Mesenchymal stem cell (in vitro differentiated cells and primary cell): ENCODE results near the gene KCTD5.

ENCODE experiments used
- DNase-seq: peaks from one replicate; pipeline ENCODE4 v3.0.0-alpha.2; 2013
- H2AFZ ChIP-seq: one replicate; pipeline ENCODE4 v1.6.1; 2013; ENCODE audit warnings: low read depth, mild to moderate bottlenecking, control low read depth, inconsistent platforms, low read length, moderate library complexity
- H2AK5ac ChIP-seq: 2 replicates; pipeline ENCODE4 v1.6.1; 2013; ENCODE audit warnings: low read length, moderate library complexity, mild to moderate bottlenecking, inconsistent platforms; ENCODE audit not compliant: severe bottlenecking
- H2BK120ac ChIP-seq: one replicate; pipeline ENCODE4 v1.6.1; 2013; ENCODE audit warnings: low read depth, mild to moderate bottlenecking, inconsistent platforms, low read length, moderate library complexity
- H2BK12ac ChIP-seq, 2 experiments: one replicate each; pipeline ENCODE4 v1.6.1; 2013; ENCODE audit warnings: inconsistent platforms in 2 of 2, low read length in 2 of 2, mild to moderate bottlenecking in 2 of 2, moderate library complexity in 2 of 2, control low read depth in 1 of 2
- H2BK15ac ChIP-seq: one replicate; pipeline ENCODE4 v1.6.1; 2013; ENCODE audit warnings: mild to moderate bottlenecking, low read depth, inconsistent platforms; ENCODE audit not compliant: poor library complexity, severe bottlenecking
- H2BK5ac ChIP-seq: 2 replicates; pipeline ENCODE4 v1.6.1; 2013; ENCODE audit warnings: low read depth, mild to moderate bottlenecking, low read length, control low read depth, inconsistent platforms; ENCODE audit not compliant: poor library complexity, severe bottlenecking
- H3K14ac ChIP-seq, 2 experiments: one replicate each; pipeline ENCODE4 v1.6.1; 2013; ENCODE audit warnings: inconsistent platforms in 2 of 2, low read length in 2 of 2, control low read depth in 1 of 2, mild to moderate bottlenecking in 1 of 2, moderate library complexity in 1 of 2
- H3K18ac ChIP-seq, 2 experiments: one replicate each; pipeline ENCODE4 v1.6.1; 2013; ENCODE audit warnings: inconsistent platforms in 2 of 2, low read length in 2 of 2, control low read depth in 1 of 2, low read depth in 1 of 2, mild to moderate bottlenecking in 1 of 2
- H3K23ac ChIP-seq, 2 experiments: one replicate each; pipeline ENCODE4 v1.6.1; 2013; ENCODE audit warnings: inconsistent platforms in 2 of 2, low read length in 2 of 2, mild to moderate bottlenecking in 2 of 2, moderate library complexity in 2 of 2, control low read depth in 1 of 2
- H3K27ac ChIP-seq: 2 replicates; pipeline ENCODE4 v1.5.1; 2013; ENCODE audit warnings: mild to moderate bottlenecking, moderate library complexity, low read length, control low read depth, inconsistent platforms; ENCODE audit not compliant: poor library complexity, severe bottlenecking
- H3K27me3 ChIP-seq, 2 experiments: 2 replicates each; pipeline versions ENCODE4 v1.6.1 to v1.7.0; 2013; ENCODE audit warnings: low read length in 2 of 2, mild to moderate bottlenecking in 2 of 2, moderate library complexity in 2 of 2, control low read depth in 1 of 2, inconsistent platforms in 1 of 2; ENCODE audit not compliant: control insufficient read depth in 1 of 2, insufficient read depth in 1 of 2
- H3K36me3 ChIP-seq, 2 experiments: 2 replicates each; pipeline versions ENCODE4 v1.6.1 to v1.7.0; 2013; ENCODE audit warnings: low read length in 2 of 2, control low read depth in 1 of 2, inconsistent platforms in 1 of 2, low read depth in 1 of 2, mild to moderate bottlenecking in 1 of 2; ENCODE audit not compliant: insufficient read depth in 2 of 2, control insufficient read depth in 1 of 2
- H3K4ac ChIP-seq, 2 experiments: one replicate each; pipeline ENCODE4 v1.6.1; 2013; ENCODE audit warnings: inconsistent platforms in 2 of 2, low read length in 2 of 2, mild to moderate bottlenecking in 2 of 2, moderate library complexity in 2 of 2, control low read depth in 1 of 2, low read depth in 1 of 2
- H3K4me1 ChIP-seq: 2 replicates; pipeline ENCODE4 v1.6.1; 2013; ENCODE audit warnings: low read depth, low read length, control low read depth; ENCODE audit not compliant: control insufficient read depth, insufficient read depth
- H3K4me2 ChIP-seq: 2 replicates; pipeline ENCODE4 v1.6.1; 2013; ENCODE audit warnings: low read length, mild to moderate bottlenecking, inconsistent platforms; ENCODE audit not compliant: poor library complexity, severe bottlenecking
- H3K4me3 ChIP-seq, 2 experiments: 2 replicates each; pipeline versions ENCODE4 v1.5.1 to v1.7.0; 2013; ENCODE audit warnings: low read length in 2 of 2, mild to moderate bottlenecking in 2 of 2, control low read depth in 1 of 2, low read depth in 1 of 2; ENCODE audit not compliant: insufficient read depth in 1 of 2
- H3K79me1 ChIP-seq: replicated peaks from 2 replicates; pipeline ENCODE4 v1.6.1; 2013; ENCODE audit warnings: mild to moderate bottlenecking, control low read depth, low read length, inconsistent platforms; ENCODE audit not compliant: poor library complexity, severe bottlenecking
- H3K9ac ChIP-seq: 2 replicates; pipeline ENCODE4 v1.7.0; 2013; ENCODE audit warnings: mild to moderate bottlenecking, low read length, moderate library complexity
- H3K9me3 ChIP-seq: 2 replicates; pipeline ENCODE4 v1.7.0; 2013; ENCODE audit warnings: mild to moderate bottlenecking, low read length; ENCODE audit not compliant: control insufficient read depth
- H4K8ac ChIP-seq: one replicate; pipeline ENCODE4 v1.6.1; 2013; ENCODE audit warnings: inconsistent platforms, mild to moderate bottlenecking, low read length, moderate library complexity
- H4K91ac ChIP-seq: one replicate; pipeline ENCODE4 v1.6.1; 2013; ENCODE audit warnings: mild to moderate bottlenecking, low read length, inconsistent platforms
- WGBS: methylation state at CpG from one replicate; pipeline ENCODE4 v1.1.7; 2013; ENCODE audit warnings: mixed read lengths; 5-methylcytosine and 5-hydroxymethylcytosine counted together

The KCTD5 gene

GRCh38 chr16:2744711-2745110 lies 62.4 kb downstream of the KCTD5 start:
- H3K4me3 ChIP-seq, result no peak overlapping the region

GRCh38 chr16:2745116-2745890 lies 63.0 kb downstream of the KCTD5 start:
- WGBS, result 86% methylated on average over 14 of the region's 15 CpGs
- peaks cover 5 to 7% of the 10 kb centered on the region in 2 experiments for H3K36me3 ChIP-seq
- no peak overlapping the region for H2BK120ac ChIP-seq
- H3K14ac ChIP-seq, result no peak overlapping the region
- no peak overlapping the region for H3K27ac ChIP-seq
- peaks cover 2% of the 10 kb centered on the region for H3K79me1 ChIP-seq
- H4K91ac ChIP-seq, result peak overlapping the region; percentile 32
- no peak overlapping the region for H3K4me3 ChIP-seq
- no peak overlapping the region for H2AK5ac ChIP-seq
- DNase-seq, result no peak
- H3K23ac ChIP-seq, result no peak overlapping the region
- peaks cover 2% of the 10 kb centered on the region for H3K4me1 ChIP-seq
- no peaks in the 10 kb centered on the region for H3K9me3 ChIP-seq
- H3K9ac ChIP-seq, result no peak overlapping the region
- H2BK12ac ChIP-seq, result no peak overlapping the region
- no peak overlapping the region for H3K4ac ChIP-seq
- H2AFZ ChIP-seq, result no peak overlapping the region
- no peak overlapping the region for H4K8ac ChIP-seq
- no peak overlapping the region for H3K18ac ChIP-seq
- H3K27me3 ChIP-seq, result peaks cover 0 to 14% of the 10 kb centered on the region in 2 experiments
- H2BK5ac ChIP-seq, result no peak overlapping the region
- H3K4me2 ChIP-seq, result no peak overlapping the region
- no peak overlapping the region for H2BK15ac ChIP-seq

More at GRCh38 chr16:2744711-2745110, 62.4 kb downstream of the KCTD5 start:
- Histone ChIP-seq H3K4me2 (no peak overlapping the region), H2BK5ac (no peak overlapping the region), H4K8ac (peak overlapping the region; percentile 25), H2BK12ac (no peak overlapping the region), H2BK15ac (no peak overlapping the region), H3K23ac (no peak overlapping the region), H3K27me3 (peaks cover 0 to 16% of the 10 kb centered on the region in 2 experiments), H4K91ac (no peak overlapping the region), H3K4me1 (peaks cover 5% of the 10 kb centered on the region), H2AK5ac (no peak overlapping the region), H3K9ac (no peak overlapping the region), H2AFZ (no peak overlapping the region), H3K18ac (no peak overlapping the region), H2BK120ac (no peak overlapping the region), H3K4ac (no peak overlapping the region), H3K79me1 (no peaks in the 10 kb centered on the region), H3K9me3 (no peaks in the 10 kb centered on the region), H3K27ac (no peak overlapping the region), H3K14ac (no peak overlapping the region), H3K36me3 (peaks cover 4% of the 10 kb centered on the region in 2 experiments)
- DNase-seq, result no peak
- WGBS, result 97% methylated on average over 6 of the region's 6 CpGs

DNA sequence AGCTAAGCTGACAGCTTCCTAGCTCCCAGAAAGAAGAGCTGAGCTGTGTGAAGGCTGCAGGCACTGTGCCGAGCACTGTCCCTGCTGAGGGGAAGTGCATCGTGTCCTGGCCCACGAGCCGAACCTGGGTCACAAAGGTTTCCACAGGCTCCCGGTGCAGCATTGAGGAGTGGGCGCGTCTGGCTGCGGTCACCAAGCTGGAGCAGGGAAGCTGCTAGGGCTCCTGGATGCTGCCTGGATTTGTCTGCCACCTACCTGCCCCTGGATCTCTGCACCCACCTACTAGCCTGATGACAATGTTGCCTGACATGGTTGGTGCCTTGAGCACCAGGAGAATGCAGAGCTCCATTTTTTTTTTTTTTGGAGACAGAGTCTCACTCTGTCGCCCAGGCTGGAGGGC lies 63.6 kb downstream of the KCTD5 start:
- Histone ChIP-seq H2BK12ac (no peak overlapping the region), H3K27ac (no peak overlapping the region)

DNA sequence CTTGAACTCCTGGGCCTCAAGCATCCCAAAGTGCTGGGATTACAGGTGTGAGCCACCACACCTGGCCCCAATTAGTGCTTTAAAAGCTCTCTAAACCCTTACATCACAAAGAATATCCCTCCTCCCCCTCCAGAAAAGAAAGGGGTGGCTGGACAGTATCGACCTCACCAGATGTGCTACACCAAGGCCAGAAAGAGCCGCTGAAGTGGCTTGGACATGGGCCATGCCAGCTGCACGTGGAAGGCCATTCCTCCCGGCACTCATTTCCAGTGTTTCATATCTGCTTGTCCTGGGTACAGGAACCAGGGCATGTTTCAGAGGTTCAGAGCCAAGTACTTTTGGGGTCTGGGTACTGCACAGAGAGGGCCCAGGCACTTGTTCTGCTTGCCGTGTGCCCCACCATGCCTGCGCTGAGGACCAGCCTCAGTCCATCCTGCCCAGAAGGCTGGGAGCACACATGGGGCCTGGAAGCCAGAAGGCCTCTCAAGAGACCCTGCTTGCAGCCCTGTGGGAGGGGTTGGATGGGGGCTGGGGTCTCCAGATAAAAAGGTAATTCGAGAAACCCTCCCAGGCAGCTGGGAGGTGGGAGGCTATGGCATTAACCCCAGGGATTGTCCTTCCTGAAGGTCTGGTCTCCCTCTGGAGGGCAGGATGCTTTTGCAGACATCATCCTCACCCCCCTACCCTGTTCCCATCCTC lies 66.6 kb downstream of the KCTD5 start:
- Histone ChIP-seq H2BK5ac (no peak overlapping the region), H4K8ac (no peak overlapping the region), H2BK15ac (no peak overlapping the region), H3K4me1 (peaks cover 9% of the 10 kb centered on the region), H3K4me2 (no peak overlapping the region), H2AK5ac (no peak overlapping the region), H3K23ac (no peak overlapping the region), H3K18ac (no peak overlapping the region), H3K27ac (no peak overlapping the region), H4K91ac (no peak overlapping the region), H3K79me1 (peaks cover 11% of the 10 kb centered on the region), H3K4me3 (no peak overlapping the region), H3K9ac (no peak overlapping the region), H3K27me3 (peaks cover 0 to 4% of the 10 kb centered on the region in 2 experiments), H2BK120ac (no peak overlapping the region), H3K14ac (no peak overlapping the region), H2AFZ (no peak overlapping the region), H3K4ac (no peak overlapping the region), H2BK12ac (no peak overlapping the region), H3K36me3 (peaks cover 5 to 7% of the 10 kb centered on the region in 2 experiments), H3K9me3 (no peaks in the 10 kb centered on the region)
- DNase-seq, result no peak
- 96% methylated on average over 6 of the region's 7 CpGs for WGBS

More for the DNA sequence above, 63.6 kb downstream of the KCTD5 start:
- no peak overlapping the region for H3K4ac ChIP-seq
- no peak overlapping the region for H2BK15ac ChIP-seq
- no peak overlapping the region for H3K18ac ChIP-seq
- DNase-seq, result no peak
- H3K79me1 ChIP-seq, result peaks cover 6% of the 10 kb centered on the region
- H3K23ac ChIP-seq, result no peak overlapping the region
- H3K4me1 ChIP-seq, result peaks cover 2% of the 10 kb centered on the region
- H4K8ac ChIP-seq, result no peak overlapping the region
- H2BK5ac ChIP-seq, result no peak overlapping the region
- H3K9ac ChIP-seq, result no peak overlapping the region
- no peaks in the 10 kb centered on the region for H3K9me3 ChIP-seq
- peaks cover 0 to 8% of the 10 kb centered on the region in 2 experiments for H3K27me3 ChIP-seq
- no peak overlapping the region for H2AK5ac ChIP-seq
- H4K91ac ChIP-seq, result no peak overlapping the region
- no peak overlapping the region for H2BK120ac ChIP-seq
- H3K4me3 ChIP-seq, result no peak overlapping the region
- 94% methylated on average over 9 of the region's 9 CpGs for WGBS
- H3K4me2 ChIP-seq, result no peak overlapping the region
- H3K36me3 ChIP-seq, result peaks cover 5 to 7% of the 10 kb centered on the region in 2 experiments
- H3K14ac ChIP-seq, result no peak overlapping the region
- no peak overlapping the region for H2AFZ ChIP-seq
